ENCODE results near the gene EXOSC2.

Gene EXOSC2

GRCh38 chr9:130663977-130664250 lies 29.7 kb upstream of the EXOSC2 start:
- TF ChIP-seq CTCF (IDR thresholded peaks at IDR 0.05; ENCODE audit: low read depth, low read length): no peak
- H3K4me3 ChIP-seq (replicated peaks in 1 of 2; ENCODE audit: low read depth in 2 of 2, low read length in 2 of 2): no peak overlapping the region
- no peak for DNase-seq (ENCODE audit: low read depth in 2 of 2)

- H3K4me3 ChIP-seq (replicated peaks in 1 of 2; ENCODE audit: low read depth in 2 of 2, low read length in 2 of 2): no peak within 1 kb of the TSS
- DNase-seq (ENCODE audit: low read depth in 2 of 2): no peak
- no peak for TF ChIP-seq CTCF (IDR thresholded peaks at IDR 0.05; ENCODE audit: low read depth, low read length)
Observed at GRCh38 chr9:130664251-130665028, 29.1 kb upstream of the EXOSC2 start, which contains the start of gene PRDM12. Gene PRDM12, plus strand, starts transcription at chr9:130664594. Its CDS starts 60 bp downstream, at chr9:130664654.

GRCh38 chr9:130665029-130665430 lies 28.6 kb upstream of the EXOSC2 start:
- no peak for DNase-seq (ENCODE audit: low read depth in 2 of 2)
- TF ChIP-seq CTCF (IDR thresholded peaks at IDR 0.05; ENCODE audit: low read depth, low read length): no peak
- H3K4me3 ChIP-seq (replicated peaks in 1 of 2; ENCODE audit: low read depth in 2 of 2, low read length in 2 of 2): no peak overlapping the region

GRCh38 chr9:130665431-130666392 lies 27.9 kb upstream of the EXOSC2 start:
- no peak for TF ChIP-seq CTCF (IDR thresholded peaks at IDR 0.05; ENCODE audit: low read depth, low read length)
- DNase-seq (ENCODE audit: low read depth in 2 of 2): no peak
- no peak overlapping the region for H3K4me3 ChIP-seq (replicated peaks in 1 of 2; ENCODE audit: low read depth in 2 of 2, low read length in 2 of 2)

GRCh38 chr9:130666393-130667119 lies 27.0 kb upstream of the EXOSC2 start:
- DNase-seq (ENCODE audit: low read depth in 2 of 2): no peak
- no peak for TF ChIP-seq CTCF (IDR thresholded peaks at IDR 0.05; ENCODE audit: low read depth, low read length)
- no peak overlapping the region for H3K4me3 ChIP-seq (replicated peaks in 1 of 2; ENCODE audit: low read depth in 2 of 2, low read length in 2 of 2)

GRCh38 chr9:130667120-130667435 lies 26.5 kb upstream of the EXOSC2 start:
- TF ChIP-seq CTCF (IDR thresholded peaks at IDR 0.05; ENCODE audit: low read depth, low read length): no peak
- H3K4me3 ChIP-seq (replicated peaks in 1 of 2; ENCODE audit: low read depth in 2 of 2, low read length in 2 of 2): no peak overlapping the region
- no peak for DNase-seq (ENCODE audit: low read depth in 2 of 2)
